ENCODE data around the gene BORCS5. TPM values are rescaled to one million over a fixed set of nuclear protein-coding genes. Genes with fewer than 3 reads are reported as not detected.

BORCS5 gene
- 4.9 and 5.8 TPM in 2 replicates for polyA plus RNA-seq

GRCh38 chr12:12356896-12357718, at the start of gene BORCS5:
BORCS5 (plus strand) TSS chr12:12357078; CDS start chr12:12357452, 374 bp downstream.

GRCh38 chr12:12349711-12350665, 6.9 kb upstream of the BORCS5 start, which contains the start of gene MANSC1:
MANSC1 (minus strand) TSS chr12:12350242; CDS start chr12:12343314, 6,928 bp downstream.

Other genes with a start within 250 kb of the BORCS5 start
- gene LRP6, start 90.0 kb upstream of the BORCS5 start, polyA plus RNA-seq = 2.9 and 6.2 TPM in 2 replicates
- gene MANSC1, start 6.8 kb upstream of the BORCS5 start, polyA plus RNA-seq = 35.0 and 35.7 TPM in 2 replicates
- 0.63 and 1.6 TPM in 2 replicates for gene DUSP16, start 205.8 kb downstream of the BORCS5 start, polyA plus RNA-seq